H1 (cell line): ENCODE results near the gene ACAD11. TPM values are rescaled to one million over a fixed set of nuclear protein-coding genes. Genes with fewer than 3 reads are reported as not detected.

Experiments
- ATF3 ChIP-seq: IDR thresholded peaks from 2 replicates; pipeline ENCODE4 v1.6.1; 2011; ENCODE audit warnings: low read depth, mild to moderate bottlenecking, low read length; ENCODE audit not compliant: insufficient read depth
- CHD7 ChIP-seq: fragments of 300-600 bp; sonication (generic); IDR thresholded peaks from 2 replicates; pipeline ENCODE4 v1.7.1; 2012; ENCODE audit warnings: low read length, moderate library complexity, mild to moderate bottlenecking, inconsistent platforms; ENCODE audit not compliant: insufficient replicate concordance
- polyA plus RNA-seq, 7 experiments: library from polyadenylated mRNA; depleted of rRNA in 3 of 7; stranded (reverse) in 5 of 7; unstranded in 2 of 7; fragments of >200 nt in 5 of 7; fragments of 200-250 nt in 2 of 7; gene quantifications; 1 replicate in 5 of 7; 2 replicates in 1 of 7; 4 replicates in 1 of 7; pipeline versions ENCODE4 v1.2.1 to v1.2.3, GENCODE V29; 2011 to 2013; ENCODE audit warnings: missing spikeins in 2 of 7, mixed read lengths in 2 of 7
- total RNA-seq: library from RNA; stranded (reverse); fragmentation: NEBNext Ultra II Directional; extraction: Animal tissue kit (Norgen Biotek cat#: 25700); gene quantifications from 2 replicates; pipeline ENCODE4 v1.2.1, GENCODE V29; 2021

The ACAD11 gene
- total and polyA plus RNA-seq, 2 of the 8 experiments (the other 6 are each of a cell fraction or from before 2014, with no cell fraction given), result 5.5 to 11.0 TPM

GRCh38 chr3:132561003-132561402 lies 98.6 kb downstream of the ACAD11 start (continued):
- TF ChIP-seq CHD7, result no peak
- TF ChIP-seq ATF3, result no peak
